ENCODE results near the gene CRYL1.
A peak's percentile ranks its signal among the peaks of the same experiment; 100 is the strongest.
"Not testable (repeated sequence)": the region's sequence is repeated elsewhere in the genome, so short reads cannot be mapped to it uniquely, and the experiment has no call there.

Gene CRYL1

GRCh38 chr13:20456737-20457136 lies 68.9 kb downstream of the CRYL1 start:
- no peak for DNase-seq (ENCODE audit: low spot score)

GRCh38 chr13:20451397-20451796 lies 74.3 kb downstream of the CRYL1 start:
- no peak for DNase-seq (ENCODE audit: low spot score)

GRCh38 chr13:20448470-20448869 lies 77.2 kb downstream of the CRYL1 start:
- no peak for DNase-seq (ENCODE audit: low spot score)

GRCh38 chr13:20446900-20447299 lies 78.8 kb downstream of the CRYL1 start:
- no peak for DNase-seq (ENCODE audit: low spot score)

GRCh38 chr13:20446405-20446804 lies 79.3 kb downstream of the CRYL1 start:
- no peak for DNase-seq (ENCODE audit: low spot score)

GRCh38 chr13:20442798-20443381 lies 82.8 kb downstream of the CRYL1 start:
- DNase-seq (ENCODE audit: low spot score) = no peak

- no peak for DNase-seq (ENCODE audit: low spot score)
These were observed 83.3 kb downstream of the CRYL1 start for GRCh38 chr13:20442375-20442774.

GRCh38 chr13:20441879-20442278 lies 83.8 kb downstream of the CRYL1 start:
- peak; percentile 98 for DNase-seq (ENCODE audit: low spot score)

- DNase-seq (ENCODE audit: low spot score) = no peak
These were observed 84.6 kb downstream of the CRYL1 start for GRCh38 chr13:20441056-20441455.

- DNase-seq (ENCODE audit: low spot score) = no peak
These were observed 86.4 kb downstream of the CRYL1 start for GRCh38 chr13:20439261-20439660.

GRCh38 chr13:20438801-20439200 lies 86.9 kb downstream of the CRYL1 start:
- DNase-seq (ENCODE audit: low spot score) = no peak

GRCh38 chr13:20436505-20436904 lies 89.2 kb downstream of the CRYL1 start:
- DNase-seq (ENCODE audit: low spot score) = no peak

- DNase-seq (ENCODE audit: low spot score) = no peak
These were observed 89.9 kb downstream of the CRYL1 start for GRCh38 chr13:20435616-20436368.

- DNase-seq (ENCODE audit: low spot score) = not testable (repeated sequence)
These were observed 91.4 kb downstream of the CRYL1 start for GRCh38 chr13:20434210-20434609.

- no peak for DNase-seq (ENCODE audit: low spot score)
These were observed 93.8 kb downstream of the CRYL1 start for GRCh38 chr13:20431687-20432384.

GRCh38 chr13:20431080-20431479 lies 94.6 kb downstream of the CRYL1 start:
- DNase-seq (ENCODE audit: low spot score) = no peak

GRCh38 chr13:20430296-20430695 lies 95.4 kb downstream of the CRYL1 start:
- no peak for DNase-seq (ENCODE audit: low spot score)

- no peak for DNase-seq (ENCODE audit: low spot score)
These were observed 96.0 kb downstream of the CRYL1 start for GRCh38 chr13:20429682-20430081.

GRCh38 chr13:20428666-20429644 lies 96.7 kb downstream of the CRYL1 start:
- DNase-seq (ENCODE audit: low spot score) = no peak

- no peak for DNase-seq (ENCODE audit: low spot score)
These were observed 98.8 kb downstream of the CRYL1 start for GRCh38 chr13:20426766-20427448.

GRCh38 chr13:20425819-20426219 lies 99.8 kb downstream of the CRYL1 start:
- DNase-seq (ENCODE audit: low spot score) = no peak

Measured in COLO829 (cell line).